MM.1S (cell line): Measurements from ENCODE around the gene SKAP2.

ENCODE experiments used
- DNase-seq: peaks from one replicate; pipeline ENCODE4 v3.0.0-alpha.2; 2015
- H2AFZ ChIP-seq: fragments of 300-600 bp; sonication (generic); 2 replicates; pipeline ENCODE4 v1.6.0; 2016; ENCODE audit warnings: antibody characterized with exemption, low read length
- H3F3A ChIP-seq: fragments of 300-600 bp; sonication (generic); 2 replicates; pipeline ENCODE4 v1.6.1; 2016; ENCODE audit warnings: mild to moderate bottlenecking, antibody characterized with exemption, low read length, moderate library complexity, mixed read lengths; ENCODE audit not compliant: insufficient read depth
- H3K27ac ChIP-seq: fragments of 300-600 bp; sonication (generic); 2 replicates; pipeline ENCODE4 v1.5.1; 2016; ENCODE audit warnings: mild to moderate bottlenecking, low read length
- H3K27me3 ChIP-seq: fragments of 300-600 bp; sonication (generic); replicated peaks from 2 replicates; pipeline ENCODE4 v1.6.0; 2016; ENCODE audit warnings: low read length; ENCODE audit not compliant: insufficient read depth
- H3K36me3 ChIP-seq: fragments of 300-600 bp; sonication (generic); replicated peaks from 2 replicates; pipeline ENCODE4 v1.6.1; 2016; ENCODE audit warnings: mild to moderate bottlenecking, low read length, mixed read lengths; ENCODE audit not compliant: insufficient read depth
- H3K4me1 ChIP-seq: fragments of 300-600 bp; sonication (generic); 2 replicates; pipeline ENCODE4 v1.6.1; 2016; ENCODE audit warnings: low read length, mixed read lengths
- H3K4me2 ChIP-seq: fragments of 300-600 bp; sonication (generic); 2 replicates; pipeline ENCODE4 v1.6.0; 2016; ENCODE audit warnings: low read depth, low read length
- H3K4me3 ChIP-seq: fragments of 300-600 bp; sonication (generic); 2 replicates; pipeline ENCODE4 v1.5.1; 2016; ENCODE audit warnings: low read length, mixed read lengths
- H3K79me2 ChIP-seq: fragments of 300-600 bp; sonication (generic); 2 replicates; pipeline ENCODE4 v1.6.1; 2016; ENCODE audit warnings: mixed run types, low read length, mixed read lengths
- H3K9ac ChIP-seq: fragments of 300-600 bp; sonication (generic); 2 replicates; pipeline ENCODE4 v1.6.1; 2016; ENCODE audit warnings: low read length, mixed read lengths
- H3K9me2 ChIP-seq: fragments of 300-600 bp; sonication (generic); replicated peaks from 2 replicates; pipeline ENCODE4 v1.6.1; 2016; ENCODE audit warnings: mild to moderate bottlenecking, low read length, mixed read lengths; ENCODE audit not compliant: insufficient read depth
- H3K9me3 ChIP-seq: fragments of 300-600 bp; sonication (generic); replicated peaks from 2 replicates; pipeline ENCODE4 v1.6.1; 2016; ENCODE audit warnings: mild to moderate bottlenecking, low read length, mixed read lengths; ENCODE audit not compliant: insufficient read depth
- H4K20me1 ChIP-seq: fragments of 300-600 bp; sonication (generic); 2 replicates; pipeline ENCODE4 v1.6.1; 2016; ENCODE audit warnings: mild to moderate bottlenecking, low read length, moderate library complexity, mixed read lengths; ENCODE audit not compliant: insufficient read depth
- EZH2 ChIP-seq: fragments of 300-600 bp; sonication (generic); optimal IDR thresholded peaks from 2 replicates; pipeline ENCODE3; 2017; ENCODE audit warnings: low read depth, mild to moderate bottlenecking, antibody characterized with exemption, low read length, mixed read lengths
- EZH2phosphoT487 ChIP-seq: fragments of 300-600 bp; sonication (generic); IDR thresholded peaks from 2 replicates; pipeline ENCODE4 v1.6.1; 2018; ENCODE audit warnings: antibody characterized with exemption, low read length
- TF ChIP-seq, protein P1 (sequence below): fragments of 300-600 bp; sonication (generic); IDR thresholded peaks from 2 replicates; pipeline ENCODE4 v1.5.1; 2016; ENCODE audit warnings: antibody characterized with exemption, low read length, mixed read lengths

The SKAP2 gene

DNA sequence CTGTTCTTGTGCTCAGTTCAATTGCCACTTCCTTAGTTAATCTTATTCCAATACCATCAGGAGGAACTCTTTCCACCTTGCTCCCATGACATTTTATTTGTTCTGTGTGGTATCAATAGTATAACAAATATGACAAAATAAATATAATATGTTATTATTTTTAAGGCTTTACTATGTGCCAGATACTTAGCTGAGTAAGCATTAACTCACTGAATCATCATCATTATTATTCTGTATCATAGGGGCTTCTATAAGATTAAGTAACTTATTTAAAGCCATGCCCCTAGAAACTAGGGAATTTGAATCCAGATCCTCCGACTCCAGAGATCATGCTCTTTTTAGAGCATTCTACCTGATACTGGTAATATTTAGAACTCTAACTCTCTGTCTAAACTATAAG, 33.5 kb upstream of the SKAP2 start:
- Histone ChIP-seq H4K20me1 (no peaks in the 10 kb centered on the region), H3K9me3 (no peaks in the 10 kb centered on the region), H3K9me2 (no peaks in the 10 kb centered on the region), H2AFZ (no peak overlapping the region), H3K27ac (no peak overlapping the region), H3K27me3 (no peaks in the 10 kb centered on the region), H3K4me3 (no peak overlapping the region), H3K9ac (no peak overlapping the region), H3K79me2 (no peaks in the 10 kb centered on the region), H3F3A (no peaks in the 10 kb centered on the region), H3K4me2 (no peak overlapping the region), H3K36me3 (no peaks in the 10 kb centered on the region), H3K4me1 (no peaks in the 10 kb centered on the region)
- TF ChIP-seq EZH2 (no peak), EZH2phosphoT487 (no peak)
- TF ChIP-seq, protein P1, sequence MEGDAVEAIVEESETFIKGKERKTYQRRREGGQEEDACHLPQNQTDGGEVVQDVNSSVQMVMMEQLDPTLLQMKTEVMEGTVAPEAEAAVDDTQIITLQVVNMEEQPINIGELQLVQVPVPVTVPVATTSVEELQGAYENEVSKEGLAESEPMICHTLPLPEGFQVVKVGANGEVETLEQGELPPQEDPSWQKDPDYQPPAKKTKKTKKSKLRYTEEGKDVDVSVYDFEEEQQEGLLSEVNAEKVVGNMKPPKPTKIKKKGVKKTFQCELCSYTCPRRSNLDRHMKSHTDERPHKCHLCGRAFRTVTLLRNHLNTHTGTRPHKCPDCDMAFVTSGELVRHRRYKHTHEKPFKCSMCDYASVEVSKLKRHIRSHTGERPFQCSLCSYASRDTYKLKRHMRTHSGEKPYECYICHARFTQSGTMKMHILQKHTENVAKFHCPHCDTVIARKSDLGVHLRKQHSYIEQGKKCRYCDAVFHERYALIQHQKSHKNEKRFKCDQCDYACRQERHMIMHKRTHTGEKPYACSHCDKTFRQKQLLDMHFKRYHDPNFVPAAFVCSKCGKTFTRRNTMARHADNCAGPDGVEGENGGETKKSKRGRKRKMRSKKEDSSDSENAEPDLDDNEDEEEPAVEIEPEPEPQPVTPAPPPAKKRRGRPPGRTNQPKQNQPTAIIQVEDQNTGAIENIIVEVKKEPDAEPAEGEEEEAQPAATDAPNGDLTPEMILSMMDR = no peak
- DNase-seq = no peak

DNA sequence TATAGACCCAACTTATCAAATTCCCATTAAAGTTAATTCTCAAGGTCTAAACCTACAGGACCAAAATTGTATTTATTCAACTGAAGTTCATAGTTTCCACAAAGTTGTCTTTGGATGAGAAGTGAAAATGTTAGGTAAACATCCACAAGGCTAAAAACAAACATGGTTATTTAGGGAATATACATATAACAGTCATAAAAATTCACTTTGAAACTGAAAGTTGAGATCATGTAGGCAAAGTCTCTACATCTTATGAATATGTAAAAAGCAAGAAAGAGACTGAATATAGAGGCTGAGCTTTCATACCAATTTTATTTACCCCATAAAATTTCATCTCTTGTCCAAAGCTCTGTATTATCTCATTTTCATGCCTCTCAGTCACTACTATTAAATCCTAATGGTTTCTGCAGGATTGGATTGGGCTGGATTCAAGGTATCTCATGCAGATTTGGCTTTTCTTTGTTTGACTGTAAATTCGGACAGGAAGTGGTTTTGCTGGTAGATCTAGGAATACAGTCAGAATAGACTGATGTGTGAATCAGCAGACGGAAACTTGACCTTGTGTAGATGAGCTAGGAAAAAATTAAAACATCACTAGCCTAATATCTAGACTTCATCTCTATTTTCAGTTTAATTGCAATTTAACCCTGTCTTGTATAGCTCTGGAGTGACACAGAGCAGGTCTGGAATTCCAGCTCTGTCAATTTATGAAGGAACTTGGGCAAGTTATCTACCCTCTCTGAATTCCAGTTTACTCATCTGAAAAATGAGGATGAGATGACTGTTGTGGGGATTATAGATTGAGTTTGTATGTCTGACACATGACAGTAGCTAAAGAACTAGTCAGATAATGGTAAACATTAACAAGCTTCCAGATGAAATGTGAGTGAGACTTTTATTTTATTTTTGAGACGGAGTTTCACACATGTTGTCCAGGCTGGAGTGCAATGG, 27.3 kb upstream of the SKAP2 start:
- no peak overlapping the region for H2AFZ ChIP-seq

DNA sequence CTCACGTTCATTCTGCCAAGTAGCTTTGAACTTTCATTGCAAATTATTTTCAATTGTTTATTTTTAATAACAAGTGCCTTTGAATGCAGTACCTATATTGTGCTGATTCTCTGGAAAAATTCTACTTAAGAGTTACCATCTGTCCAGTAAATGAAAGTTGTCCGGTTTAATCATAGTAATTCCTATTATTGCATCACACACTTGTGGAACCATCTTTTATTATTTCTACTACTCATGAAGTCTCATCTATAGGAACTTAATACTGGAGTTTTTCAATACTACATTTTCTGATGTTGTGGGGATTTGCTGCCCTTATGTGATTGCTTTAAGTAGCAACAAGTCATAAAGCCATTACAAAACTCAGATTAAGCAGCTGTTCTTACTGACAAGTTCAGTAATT, 16.5 kb upstream of the SKAP2 start:
- Histone ChIP-seq H3K4me3 (no peak overlapping the region), H3K4me1 (no peaks in the 10 kb centered on the region), H3K9me2 (no peaks in the 10 kb centered on the region), H3K27me3 (no peaks in the 10 kb centered on the region), H3K9ac (no peak overlapping the region), H3K79me2 (no peaks in the 10 kb centered on the region), H2AFZ (no peak overlapping the region), H3K9me3 (no peaks in the 10 kb centered on the region), H3K36me3 (no peaks in the 10 kb centered on the region), H3K27ac (no peak overlapping the region), H4K20me1 (no peaks in the 10 kb centered on the region), H3K4me2 (no peak overlapping the region), H3F3A (no peaks in the 10 kb centered on the region)
- TF ChIP-seq, protein P1 = no peak
- TF ChIP-seq EZH2phosphoT487 (no peak), EZH2 (no peak)
- DNase-seq = no peak

More for the DNA sequence above, 27.3 kb upstream of the SKAP2 start:
- H3K4me3 ChIP-seq = no peak overlapping the region
- no peaks in the 10 kb centered on the region for H3K36me3 ChIP-seq
- H3K27ac ChIP-seq = no peak overlapping the region
- H3F3A ChIP-seq = no peaks in the 10 kb centered on the region
- DNase-seq = no peak
- H3K4me2 ChIP-seq = peak overlapping the region; percentile 12; the same call in 1 of the 2 replicates
- H3K4me1 ChIP-seq = peaks cover 11% of the 10 kb centered on the region; the same call in 1 of the 2 replicates
- H3K27me3 ChIP-seq = no peaks in the 10 kb centered on the region
- no peaks in the 10 kb centered on the region for H3K9me3 ChIP-seq
- no peaks in the 10 kb centered on the region for H3K9me2 ChIP-seq
- H3K9ac ChIP-seq = no peak overlapping the region
- no peak for TF ChIP-seq EZH2
- TF ChIP-seq, protein P1 = no peak
- no peak for TF ChIP-seq EZH2phosphoT487
- no peaks in the 10 kb centered on the region for H4K20me1 ChIP-seq
- no peaks in the 10 kb centered on the region for H3K79me2 ChIP-seq
